Sigmoid colon (tissue), 4 donors: ENCODE measurements around the gene MEF2A.

Experiments used
- CTCF ChIP-seq, 4 experiments: fragments of 450-650 bp in 3 of 4; fragments of 200-600 bp in 1 of 4; IDR thresholded peaks; one replicate each; pipeline ENCODE4 v1.5.1; 2016 to 2019; ENCODE audit warnings: antibody characterized with exemption in 4 of 4, mild to moderate bottlenecking in 3 of 4, moderate library complexity in 2 of 4
- EP300 ChIP-seq, 4 donors: sonication (generic); formaldehyde crosslinking; IDR thresholded peaks; one replicate each; pipeline ENCODE4 v1.6.1; 2017; ENCODE audit warnings: antibody characterized with exemption in 4 of 4
- POLR2A ChIP-seq, 2 donors: fragments of 450-650 bp; IDR thresholded peaks; one replicate each; pipeline ENCODE4 v1.6.1; 2016; ENCODE audit warnings: antibody characterized with exemption in 2 of 2, mild to moderate bottlenecking in 2 of 2, moderate library complexity in 2 of 2
- POLR2AphosphoS5 ChIP-seq, 4 donors: sonication (generic); formaldehyde crosslinking; IDR thresholded peaks; one replicate each; pipeline ENCODE4 v1.6.1; 2017; ENCODE audit warnings: antibody characterized with exemption in 4 of 4

GRCh38 chr15:99628374-99629001 lies 62.7 kb downstream of the MEF2A start:
- TF ChIP-seq CTCF (IDR thresholded peaks at IDR 0.05): no peak
- no peak for TF ChIP-seq POLR2A (IDR thresholded peaks at IDR 0.05)
- TF ChIP-seq POLR2AphosphoS5 (IDR thresholded peaks at IDR 0.05): no peak
- no peak for TF ChIP-seq EP300 (IDR thresholded peaks at IDR 0.05)
